ENCODE measurements around the gene STXBP6.

STXBP6 gene

GRCh38 chr14:24875991-24876878, 173.7 kb downstream of the STXBP6 start:
- TF ChIP-seq CTCF (conservative IDR thresholded peaks at IDR 0.05) (no peak), ZFX (IDR thresholded peaks at IDR 0.05) (no peak)
- H3K27ac ChIP-seq: no peak overlapping the region

- no peak for TF ChIP-seq ZFX (IDR thresholded peaks at IDR 0.05)
- no peak for TF ChIP-seq CTCF (conservative IDR thresholded peaks at IDR 0.05)
- no peak overlapping the region for H3K27ac ChIP-seq
Measured at GRCh38 chr14:24875203-24875838, 174.6 kb downstream of the STXBP6 start.

GRCh38 chr14:24874514-24875202, 175.3 kb downstream of the STXBP6 start:
- TF ChIP-seq ZFX (IDR thresholded peaks at IDR 0.05): no peak
- TF ChIP-seq CTCF (conservative IDR thresholded peaks at IDR 0.05): no peak
- no peak overlapping the region for H3K27ac ChIP-seq

- TF ChIP-seq ZFX (IDR thresholded peaks at IDR 0.05): no peak
- H3K27ac ChIP-seq: no peak overlapping the region
Measured at GRCh38 chr14:24873551-24873950, 176.4 kb downstream of the STXBP6 start.

GRCh38 chr14:24870949-24871701, 178.8 kb downstream of the STXBP6 start:
- TF ChIP-seq ZFX (IDR thresholded peaks at IDR 0.05) (no peak), CTCF (conservative IDR thresholded peaks at IDR 0.05) (no peak)
- no peak overlapping the region for H3K27ac ChIP-seq

GRCh38 chr14:24868389-24868788, 181.6 kb downstream of the STXBP6 start:
- TF ChIP-seq ZFX (IDR thresholded peaks at IDR 0.05): no peak
- no peak for TF ChIP-seq CTCF (conservative IDR thresholded peaks at IDR 0.05)
- no peak overlapping the region for H3K27ac ChIP-seq

DNA sequence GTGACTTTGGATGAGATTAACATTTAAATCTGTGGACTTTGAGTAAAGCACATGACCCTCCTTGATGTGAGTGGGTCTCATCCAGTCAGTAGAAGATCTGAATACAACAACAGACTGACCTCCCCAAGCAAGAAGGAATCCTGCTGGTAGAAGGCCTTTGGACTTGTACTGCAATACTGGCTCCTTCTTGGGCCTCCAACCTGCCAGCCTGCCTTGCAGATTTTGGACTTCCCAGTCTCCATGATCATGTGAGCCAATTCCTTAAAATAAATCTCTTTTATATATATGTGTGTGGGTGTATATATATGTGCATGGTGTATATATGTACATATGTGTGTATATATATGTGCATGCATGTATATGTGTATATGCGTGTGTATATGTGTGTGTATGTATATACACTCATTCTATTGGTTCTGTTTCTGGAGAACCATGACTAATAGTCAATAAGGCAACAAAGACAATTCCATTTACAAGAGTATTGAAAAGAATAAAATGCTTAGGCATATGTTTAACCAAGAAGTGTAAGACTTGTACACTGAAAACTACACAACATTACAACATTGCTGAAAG, 183.8 kb downstream of the STXBP6 start:
- TF ChIP-seq CTCF (conservative IDR thresholded peaks at IDR 0.05) (no peak), ZFX (IDR thresholded peaks at IDR 0.05) (no peak)
- H3K27ac ChIP-seq: no peak overlapping the region

Measured in C4-2B (cell line).